Measurements from ENCODE around the gene CHCHD10. TPM values are rescaled to one million over a fixed set of nuclear protein-coding genes. Genes with fewer than 3 reads are reported as not detected.

CHCHD10 gene
- total and polyA plus RNA-seq, 2 of the 13 experiments (the other 11 are each of a cell fraction or from before 2014, with no cell fraction given) = 37.0 to 62.8 TPM

DNA sequence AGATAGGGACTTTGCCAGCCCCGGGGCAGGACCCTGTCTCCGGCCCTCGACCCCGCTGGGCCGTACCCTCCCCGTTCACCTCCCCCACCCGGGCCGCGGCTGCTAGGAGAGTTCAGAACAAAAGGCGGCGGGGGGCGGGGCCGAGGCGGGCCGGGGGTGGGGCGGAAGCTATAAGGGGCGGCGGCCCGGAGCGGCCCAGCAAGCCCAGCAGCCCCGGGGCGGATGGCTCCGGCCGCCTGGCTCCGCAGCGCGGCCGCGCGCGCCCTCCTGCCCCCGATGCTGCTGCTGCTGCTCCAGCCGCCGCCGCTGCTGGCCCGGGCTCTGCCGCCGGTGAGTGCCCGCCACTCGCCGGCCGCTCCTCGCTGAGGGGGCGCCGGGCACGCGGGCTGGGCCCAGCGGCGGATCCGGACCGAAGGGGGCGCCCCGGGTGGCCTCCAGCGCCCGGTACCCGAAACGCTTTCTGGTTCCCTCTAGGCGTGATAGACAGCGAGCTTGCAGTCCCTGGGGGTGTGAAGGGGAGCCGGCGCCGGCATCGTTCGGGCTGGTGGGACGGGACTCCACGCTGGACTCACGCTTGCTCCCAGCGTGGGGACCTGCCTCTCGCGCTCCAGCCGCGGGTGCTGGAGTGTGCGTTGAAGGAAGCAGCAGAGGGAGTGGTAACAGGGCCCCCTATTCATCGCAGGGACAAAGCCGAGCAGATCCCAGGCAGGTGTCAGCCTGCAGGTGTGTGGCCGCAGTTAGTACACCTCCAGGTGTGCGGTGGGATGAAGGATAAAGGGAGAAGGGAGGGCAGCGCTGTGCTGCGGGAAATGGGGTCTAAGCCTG lies 5.1 kb upstream of the CHCHD10 start, which contains the start of gene MMP11 (continued):
- TF ChIP-seq, protein P1, sequence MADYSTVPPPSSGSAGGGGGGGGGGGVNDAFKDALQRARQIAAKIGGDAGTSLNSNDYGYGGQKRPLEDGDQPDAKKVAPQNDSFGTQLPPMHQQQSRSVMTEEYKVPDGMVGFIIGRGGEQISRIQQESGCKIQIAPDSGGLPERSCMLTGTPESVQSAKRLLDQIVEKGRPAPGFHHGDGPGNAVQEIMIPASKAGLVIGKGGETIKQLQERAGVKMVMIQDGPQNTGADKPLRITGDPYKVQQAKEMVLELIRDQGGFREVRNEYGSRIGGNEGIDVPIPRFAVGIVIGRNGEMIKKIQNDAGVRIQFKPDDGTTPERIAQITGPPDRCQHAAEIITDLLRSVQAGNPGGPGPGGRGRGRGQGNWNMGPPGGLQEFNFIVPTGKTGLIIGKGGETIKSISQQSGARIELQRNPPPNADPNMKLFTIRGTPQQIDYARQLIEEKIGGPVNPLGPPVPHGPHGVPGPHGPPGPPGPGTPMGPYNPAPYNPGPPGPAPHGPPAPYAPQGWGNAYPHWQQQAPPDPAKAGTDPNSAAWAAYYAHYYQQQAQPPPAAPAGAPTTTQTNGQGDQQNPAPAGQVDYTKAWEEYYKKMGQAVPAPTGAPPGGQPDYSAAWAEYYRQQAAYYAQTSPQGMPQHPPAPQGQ (CRISPR knock-in tag; IDR thresholded peaks at IDR 0.05; ENCODE audit: borderline replicate concordance) = no peak
- TF ChIP-seq ARNT2 (CRISPR knock-in tag; IDR thresholded peaks at IDR 0.05; ENCODE audit: low read depth) (peak; percentile 45; the same call in 1 of the 2 replicates), ZBTB7A (CRISPR knock-in tag; IDR thresholded peaks at IDR 0.05) (0 out of 2 replicates have a peak, but pooled peaks have one; percentile 48), ZNF225 (CRISPR knock-in tag; IDR thresholded peaks at IDR 0.05) (no peak), TBX3 (IDR thresholded peaks at IDR 0.05; ENCODE audit: borderline replicate concordance) (no peak), ZNF230 (CRISPR knock-in tag; IDR thresholded peaks at IDR 0.05) (0 out of 2 replicates have a peak, but pooled peaks have one; percentile 6), ZNF329 (CRISPR knock-in tag; IDR thresholded peaks at IDR 0.05; ENCODE audit: low read depth) (0 out of 2 replicates have a peak, but pooled peaks have one; percentile 24)
- TF ChIP-seq, protein P2, sequence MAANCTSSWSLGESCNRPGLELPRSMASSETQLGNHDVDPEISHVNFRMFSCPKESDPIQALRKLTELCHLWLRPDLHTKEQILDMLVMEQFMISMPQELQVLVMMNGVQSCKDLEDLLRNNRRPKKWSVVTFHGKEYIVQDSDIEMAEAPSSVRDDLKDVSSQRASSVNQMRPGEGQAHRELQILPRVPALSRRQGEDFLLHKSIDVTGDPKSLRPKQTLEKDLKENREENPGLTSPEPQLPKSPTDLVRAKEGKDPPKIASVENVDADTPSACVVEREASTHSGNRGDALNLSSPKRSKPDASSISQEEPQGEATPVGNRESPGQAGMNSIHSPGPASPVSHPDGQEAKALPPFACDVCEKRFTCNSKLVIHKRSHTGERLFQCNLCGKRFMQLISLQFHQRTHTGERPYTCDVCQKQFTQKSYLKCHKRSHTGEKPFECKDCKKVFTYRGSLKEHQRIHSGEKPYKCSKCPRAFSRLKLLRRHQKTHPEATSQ (CRISPR knock-in tag; IDR thresholded peaks at IDR 0.05; ENCODE audit: borderline replicate concordance) = no peak
